Measurements from ENCODE around the gene ZBTB40.

DNA sequence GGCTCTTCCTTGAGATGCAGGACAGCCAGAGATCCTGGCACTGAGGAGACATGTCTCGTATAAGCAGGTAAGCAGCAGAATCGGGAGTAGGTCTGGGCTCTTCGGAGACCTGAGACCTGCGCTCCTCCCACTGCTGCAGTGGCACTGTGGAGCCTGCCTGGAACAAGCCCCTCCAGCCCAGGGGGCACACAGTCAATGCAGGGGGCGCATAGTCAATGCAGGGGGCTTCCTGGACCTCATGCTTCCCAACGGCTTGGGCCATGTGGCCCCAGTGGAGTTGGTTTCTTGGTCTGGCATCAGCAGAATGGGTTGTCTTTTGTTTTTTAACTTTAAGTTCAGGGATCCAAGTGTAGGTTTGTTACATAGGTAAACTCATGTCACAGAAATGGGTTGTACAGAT is 83.7 kb downstream of the ZBTB40 start:
- TF ChIP-seq POLR2A (IDR thresholded peaks at IDR 0.05; ENCODE audit: low read length): no peak
- TF ChIP-seq GATA1 (IDR thresholded peaks at IDR 0.05; ENCODE audit: low read depth, low read length): no peak

Measured in erythroblast (primary cell).